Skeletal muscle tissue (tissue), 4 donors: Measurements from ENCODE around the gene PTCHD1. TPM values are rescaled to one million over a fixed set of nuclear protein-coding genes. Genes with fewer than 3 reads are reported as not detected.

ENCODE experiments used
- H3K27ac ChIP-seq: one replicate; pipeline ENCODE4 v1.7.0; 2013; ENCODE audit warnings: mild to moderate bottlenecking, low read depth, low read length, inconsistent platforms
- H3K27me3 ChIP-seq, 3 donors: one replicate each; pipeline ENCODE4 v1.7.0; 2013; ENCODE audit warnings: low read length in 3 of 3; ENCODE audit not compliant: control insufficient read depth in 3 of 3, insufficient read depth in 3 of 3
- H3K36me3 ChIP-seq, 3 donors: one replicate each; pipeline ENCODE4 v1.7.0; 2013; ENCODE audit warnings: low read length in 3 of 3; ENCODE audit not compliant: control insufficient read depth in 3 of 3, insufficient read depth in 3 of 3
- H3K4me1 ChIP-seq, 3 donors: one replicate each; pipeline ENCODE4 v1.7.0; 2013; ENCODE audit warnings: low read length in 3 of 3, mild to moderate bottlenecking in 3 of 3; ENCODE audit not compliant: control insufficient read depth in 3 of 3, insufficient read depth in 3 of 3
- H3K4me3 ChIP-seq, 3 donors: one replicate each; pipeline ENCODE4 v1.7.0; 2013; ENCODE audit warnings: low read length in 3 of 3
- H3K9ac ChIP-seq, 3 donors: one replicate each; pipeline ENCODE4 v1.7.0; 2013; ENCODE audit warnings: low read length in 3 of 3, mild to moderate bottlenecking in 3 of 3, moderate library complexity in 2 of 3, low read depth in 1 of 3
- H3K9me3 ChIP-seq, 3 donors: one replicate each; pipeline ENCODE4 v1.7.0; 2013; ENCODE audit warnings: low read length in 3 of 3; ENCODE audit not compliant: control insufficient read depth in 3 of 3
- total RNA-seq: library from RNA; depleted of rRNA; stranded (reverse); fragments of >200 nt; gene quantifications from one replicate; pipeline ENCODE4 v1.2.3, GENCODE V29; 2014
- donor health status: Osteomylitis.

PTCHD1 gene
- total RNA-seq, 1 donor from 2014 or later: 0.52 TPM

DNA sequence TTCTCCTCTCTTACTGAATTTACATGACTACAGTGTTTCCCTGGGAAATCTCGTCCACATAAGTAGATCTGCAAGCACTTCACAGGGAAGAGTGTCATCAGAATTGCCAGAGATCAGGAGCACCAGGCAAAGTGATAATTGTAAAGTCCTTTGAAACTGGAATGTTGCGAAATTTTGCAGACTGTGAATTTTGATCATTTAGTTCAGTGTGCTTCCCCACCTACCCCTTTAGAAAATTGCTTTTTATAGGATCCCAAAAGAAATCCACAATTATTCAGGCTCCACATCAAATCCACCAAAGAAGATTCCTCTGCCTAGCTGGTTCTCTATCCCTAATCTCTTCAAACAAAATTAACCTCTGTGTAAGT lies 10.2 kb downstream of the PTCHD1 start:
- no peak overlapping the region for H3K4me3 ChIP-seq
- H3K9ac ChIP-seq: no peak overlapping the region
- peaks cover 0 to 3% (median 0%) of the 10 kb centered on the region in 3 donors for H3K27me3 ChIP-seq
- H3K27ac ChIP-seq: no peak overlapping the region
- H3K9me3 ChIP-seq: no peaks in the 10 kb centered on the region
- H3K36me3 ChIP-seq: no peaks in the 10 kb centered on the region
- H3K4me1 ChIP-seq: no peaks in the 10 kb centered on the region

- Histone ChIP-seq H3K4me1 (no peaks in the 10 kb centered on the region), H3K27me3 (no peaks in the 10 kb centered on the region), H3K4me3 (no peak overlapping the region), H3K27ac (no peak overlapping the region), H3K9me3 (no peaks in the 10 kb centered on the region), H3K36me3 (no peaks in the 10 kb centered on the region), H3K9ac (no peak overlapping the region)
Observed at GRCh38 chrX:23356189-23356588, 21.5 kb downstream of the PTCHD1 start.

GRCh38 chrX:23364416-23364815 lies 29.8 kb downstream of the PTCHD1 start:
- Histone ChIP-seq H3K36me3 (no peaks in the 10 kb centered on the region), H3K4me1 (no peaks in the 10 kb centered on the region), H3K4me3 (no peak overlapping the region), H3K27ac (no peak overlapping the region), H3K27me3 (no peaks in the 10 kb centered on the region), H3K9me3 (no peaks in the 10 kb centered on the region), H3K9ac (no peak overlapping the region)

- H3K9me3 ChIP-seq: no peaks in the 10 kb centered on the region
- H3K27ac ChIP-seq: no peak overlapping the region
- no peak overlapping the region for H3K4me3 ChIP-seq
- H3K27me3 ChIP-seq: no peaks in the 10 kb centered on the region
- H3K36me3 ChIP-seq: no peaks in the 10 kb centered on the region
- no peak overlapping the region for H3K9ac ChIP-seq
- no peaks in the 10 kb centered on the region for H3K4me1 ChIP-seq
Observed at GRCh38 chrX:23365541-23365940, 30.9 kb downstream of the PTCHD1 start.

GRCh38 chrX:23366914-23367313 lies 32.3 kb downstream of the PTCHD1 start:
- no peaks in the 10 kb centered on the region for H3K9me3 ChIP-seq
- H3K36me3 ChIP-seq: no peaks in the 10 kb centered on the region
- H3K4me1 ChIP-seq: no peaks in the 10 kb centered on the region
- H3K9ac ChIP-seq: no peak overlapping the region
- H3K27ac ChIP-seq: no peak overlapping the region
- no peak overlapping the region for H3K4me3 ChIP-seq
- no peaks in the 10 kb centered on the region for H3K27me3 ChIP-seq

- no peak overlapping the region for H3K4me3 ChIP-seq
- no peak overlapping the region for H3K9ac ChIP-seq
- no peaks in the 10 kb centered on the region for H3K36me3 ChIP-seq
- no peaks in the 10 kb centered on the region for H3K27me3 ChIP-seq
- no peak overlapping the region for H3K27ac ChIP-seq
- peaks cover 3 to 16% (median 7%) of the 10 kb centered on the region in 3 donors for H3K4me1 ChIP-seq
- no peaks in the 10 kb centered on the region for H3K9me3 ChIP-seq
Observed at GRCh38 chrX:23369027-23369426, 34.4 kb downstream of the PTCHD1 start.

- Histone ChIP-seq H3K4me1 (peaks cover 3 to 16% (median 7%) of the 10 kb centered on the region in 3 donors), H3K4me3 (no peak overlapping the region), H3K27me3 (no peaks in the 10 kb centered on the region), H3K27ac (no peak overlapping the region), H3K36me3 (no peaks in the 10 kb centered on the region), H3K9ac (no peak overlapping the region), H3K9me3 (no peaks in the 10 kb centered on the region)
Observed at GRCh38 chrX:23372220-23372902, 37.7 kb downstream of the PTCHD1 start.

- Histone ChIP-seq H3K9ac (no peak overlapping the region), H3K9me3 (no peaks in the 10 kb centered on the region), H3K27me3 (no peaks in the 10 kb centered on the region), H3K4me1 (peaks cover 3 to 16% (median 7%) of the 10 kb centered on the region in 3 donors), H3K4me3 (no peak overlapping the region), H3K36me3 (no peaks in the 10 kb centered on the region), H3K27ac (no peak overlapping the region)
Observed at GRCh38 chrX:23373129-23373804, 38.6 kb downstream of the PTCHD1 start.

- Histone ChIP-seq H3K4me3 (no peak overlapping the region), H3K9me3 (no peaks in the 10 kb centered on the region), H3K9ac (no peak overlapping the region), H3K27ac (no peak overlapping the region), H3K27me3 (no peaks in the 10 kb centered on the region), H3K4me1 (peaks cover 3 to 16% (median 7%) of the 10 kb centered on the region in 3 donors), H3K36me3 (no peaks in the 10 kb centered on the region)
Observed at GRCh38 chrX:23374291-23374690, 39.6 kb downstream of the PTCHD1 start.

- no peak overlapping the region for H3K27ac ChIP-seq
Observed at GRCh38 chrX:23376581-23376980, 41.9 kb downstream of the PTCHD1 start.

More at GRCh38 chrX:23376581-23376980, 41.9 kb downstream of the PTCHD1 start:
- H3K36me3 ChIP-seq: no peaks in the 10 kb centered on the region
- no peaks in the 10 kb centered on the region for H3K9me3 ChIP-seq
- H3K9ac ChIP-seq: no peak overlapping the region
- no peak overlapping the region for H3K4me3 ChIP-seq
- no peaks in the 10 kb centered on the region for H3K27me3 ChIP-seq
- peaks cover 3 to 16% (median 7%) of the 10 kb centered on the region in 3 donors for H3K4me1 ChIP-seq
